ENCODE results near the gene CAPN1. TPM values are rescaled to one million over a fixed set of nuclear protein-coding genes. Genes with fewer than 3 reads are reported as not detected.

The CAPN1 gene
- total and polyA plus RNA-seq, 2 donors (not counting 1 experiment from before 2014, with no cell fraction given), result 70.3 to 94.5 TPM

- Histone ChIP-seq H3K36me3 (ENCODE audit: control insufficient read depth, insufficient read depth, low read length) (no peaks in the 10 kb centered on the region), H3K9ac (ENCODE audit: insufficient read depth, low read length) (no peak overlapping the region), H2AFZ (ENCODE audit: low read length) (no peak overlapping the region), H3K4me1 (ENCODE audit: control insufficient read depth, extremely low read depth, insufficient read depth, low read length) (peaks cover 2% of the 10 kb centered on the region), H3K79me2 (ENCODE audit: control insufficient read depth, insufficient read depth, low read length) (no peaks in the 10 kb centered on the region), H3K9me3 (ENCODE audit: control insufficient read depth, insufficient read depth, low read depth, low read length) (no peaks in the 10 kb centered on the region), H4K20me1 (ENCODE audit: control insufficient read depth, extremely low read depth, insufficient read depth, low read length) (no peaks in the 10 kb centered on the region), H3K4me2 (ENCODE audit: extremely low read depth, insufficient read depth, low read length) (peak overlapping the region; percentile 21), H3K27ac (ENCODE audit: insufficient read depth, low read length) (no peak overlapping the region), H3K4me3 (replicated peaks in 1 of 4; ENCODE audit: control extremely low read depth in 1 of 4, insufficient read depth in 1 of 4, low read depth in 3 of 4, low read length in 4 of 4) (no peak overlapping the region), H3K27me3 (ENCODE audit: control insufficient read depth, insufficient read depth, low read length) (peaks cover under 1% of the 10 kb centered on the region)
- TF ChIP-seq CTCF (conservative IDR thresholded peaks at IDR 0.05 in 1 of 2, IDR thresholded peaks at IDR 0.05 in 1 of 2; ENCODE audit: low read depth in 1 of 2, low read length in 2 of 2), result no peak
- TF ChIP-seq EZH2 (IDR thresholded peaks at IDR 0.05; ENCODE audit: low read length, missing control alignments), result no peak
- DNase-seq (ENCODE audit: low read depth in 2 of 2), result peak; percentile 64 to 87
Measured at GRCh38 chr11:65150509-65151299, 31.0 kb upstream of the CAPN1 start.

DNA sequence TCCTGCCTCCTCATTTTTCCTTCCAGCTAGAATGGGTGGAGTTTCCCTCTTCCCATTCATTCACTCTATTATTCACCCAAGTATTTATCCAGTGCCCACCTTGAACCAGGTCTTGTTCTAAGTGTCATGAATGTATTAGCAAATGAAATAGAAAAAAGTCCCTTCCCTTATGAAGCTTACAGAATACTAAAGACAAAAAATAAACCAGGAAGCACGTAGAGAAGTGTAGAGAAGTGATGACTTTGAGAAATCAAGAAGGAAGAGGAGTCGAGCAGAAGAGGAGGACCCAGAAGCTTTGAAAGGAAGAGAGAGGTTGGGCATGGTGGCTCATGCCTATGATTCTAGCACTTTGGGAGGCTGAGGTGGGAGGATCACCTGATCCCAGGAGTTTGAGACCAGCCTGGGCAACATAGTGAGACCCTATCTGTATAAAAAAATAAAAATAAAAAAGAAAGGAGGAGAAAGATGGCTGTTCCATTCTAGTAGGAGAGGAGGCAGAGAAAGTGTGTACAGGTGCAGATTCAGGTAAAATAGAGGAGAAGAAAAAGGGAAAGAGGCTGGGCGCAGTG is 30.3 kb upstream of the CAPN1 start:
- no peaks in the 10 kb centered on the region for H3K27me3 ChIP-seq (ENCODE audit: control insufficient read depth, insufficient read depth, low read length)
- no peak overlapping the region for H2AFZ ChIP-seq (ENCODE audit: low read length)
- H3K4me3 ChIP-seq (replicated peaks in 1 of 4; ENCODE audit: control extremely low read depth in 1 of 4, insufficient read depth in 1 of 4, low read depth in 3 of 4, low read length in 4 of 4), result no peak overlapping the region

More for the DNA sequence above, 30.3 kb upstream of the CAPN1 start:
- H3K79me2 ChIP-seq (ENCODE audit: control insufficient read depth, insufficient read depth, low read length), result no peaks in the 10 kb centered on the region
- no peak for DNase-seq (ENCODE audit: low read depth in 2 of 2)
- no peak overlapping the region for H3K4me2 ChIP-seq (ENCODE audit: extremely low read depth, insufficient read depth, low read length)
- H3K4me1 ChIP-seq (ENCODE audit: control insufficient read depth, extremely low read depth, insufficient read depth, low read length), result peaks cover 2% of the 10 kb centered on the region
- no peaks in the 10 kb centered on the region for H3K9me3 ChIP-seq (ENCODE audit: control insufficient read depth, insufficient read depth, low read depth, low read length)
- TF ChIP-seq EZH2 (IDR thresholded peaks at IDR 0.05; ENCODE audit: low read length, missing control alignments), result no peak
- no peak for TF ChIP-seq CTCF (conservative IDR thresholded peaks at IDR 0.05 in 1 of 2, IDR thresholded peaks at IDR 0.05 in 1 of 2; ENCODE audit: low read depth in 1 of 2, low read length in 2 of 2)
- H4K20me1 ChIP-seq (ENCODE audit: control insufficient read depth, extremely low read depth, insufficient read depth, low read length), result no peaks in the 10 kb centered on the region
- no peak overlapping the region for H3K9ac ChIP-seq (ENCODE audit: insufficient read depth, low read length)
- no peaks in the 10 kb centered on the region for H3K36me3 ChIP-seq (ENCODE audit: control insufficient read depth, insufficient read depth, low read length)
- H3K27ac ChIP-seq (ENCODE audit: insufficient read depth, low read length), result no peak overlapping the region
